NCI-H345 treated with DMSO at 0.1 percent for 48 hours (cell line): Measurements from ENCODE around the gene CUL3.
"Not testable (repeated sequence)": the region's sequence is repeated elsewhere in the genome, so short reads cannot be mapped to it uniquely, and the experiment has no call there.

Experiments
- DNase-seq: peaks from one replicate; lab custom pipeline; 2025; ENCODE audit not compliant: unreplicated experiment; lab: John Stamatoyannopoulos, UW

CUL3 gene

DNA sequence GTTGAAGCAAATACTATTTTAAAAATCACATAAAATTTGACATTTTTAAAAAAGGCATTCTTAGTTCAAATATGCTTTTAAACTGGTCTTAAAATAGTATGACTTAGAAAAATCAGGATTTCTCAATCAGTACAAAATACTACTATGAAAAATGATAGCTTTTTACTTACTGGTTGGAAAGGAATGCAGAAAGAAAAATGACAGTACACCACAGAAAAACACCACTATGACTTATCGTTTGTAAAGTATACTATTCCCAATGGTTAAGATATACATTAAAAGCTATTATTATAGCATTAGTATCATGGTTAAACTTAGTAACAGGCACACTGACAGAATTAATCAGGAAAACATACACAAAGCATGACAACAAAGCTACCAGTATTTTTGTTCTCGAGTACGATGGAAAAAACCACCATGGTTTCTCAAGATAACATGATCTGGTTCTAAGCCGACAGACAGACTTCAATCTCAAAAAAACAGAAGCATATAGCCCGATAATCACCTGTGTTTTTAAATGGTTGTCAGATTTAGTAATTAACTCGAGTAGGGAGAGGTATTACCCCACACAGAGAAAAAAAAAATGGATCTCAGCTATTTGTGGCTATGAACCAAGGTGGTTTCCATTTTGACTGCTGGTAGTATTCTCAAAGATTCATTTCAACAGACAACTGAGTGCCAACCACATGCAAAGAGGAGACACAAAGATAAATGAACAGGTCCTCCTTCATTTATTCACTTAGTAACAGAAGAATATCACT lies 39.1 kb downstream of the CUL3 start:
- no peak for DNase-seq

DNA sequence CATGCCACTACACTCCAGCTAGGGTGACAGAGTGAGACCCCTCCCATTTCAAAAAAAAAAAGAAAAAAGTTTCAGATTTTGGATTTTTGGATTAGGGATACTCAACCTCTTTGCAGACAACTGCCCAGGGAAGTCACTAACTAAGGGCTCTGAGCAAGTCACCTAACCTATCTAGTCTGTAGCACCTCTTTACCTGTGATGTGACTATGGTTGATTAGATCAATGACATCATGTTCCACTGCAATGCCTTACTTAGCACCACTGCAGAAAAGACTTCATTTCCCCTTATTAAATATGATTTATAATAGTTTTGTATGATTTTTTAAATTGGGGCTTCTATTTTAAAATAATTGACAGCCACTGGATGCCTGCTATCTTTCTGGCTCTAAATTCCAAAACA lies 41.2 kb downstream of the CUL3 start:
- DNase-seq: no peak

DNA sequence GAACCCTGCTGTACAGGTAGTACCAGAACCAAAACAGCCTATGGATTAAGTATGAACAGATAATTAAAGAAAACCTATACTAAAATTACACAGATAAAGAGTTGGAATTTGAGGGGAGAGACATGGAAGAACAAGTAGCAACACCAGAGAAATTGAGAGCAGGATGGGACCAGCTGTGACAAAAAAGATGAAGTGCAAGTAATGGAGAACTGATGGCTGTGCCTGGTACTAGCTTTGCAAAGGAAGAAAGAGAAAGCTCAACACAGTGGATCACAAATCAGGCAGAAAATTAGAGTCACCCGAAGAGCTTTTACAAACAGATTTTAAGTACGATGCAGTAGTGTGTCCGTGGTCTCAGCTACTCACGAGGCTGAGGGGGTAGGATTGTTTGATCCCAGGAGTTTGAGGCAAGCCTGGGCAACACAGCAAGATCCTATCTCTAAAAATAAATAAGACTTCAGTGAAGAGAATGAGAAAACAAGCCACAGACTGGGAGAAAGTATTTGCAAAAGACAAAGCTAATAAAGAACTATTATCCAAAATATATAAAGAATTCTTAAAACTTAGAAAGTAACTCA lies 46.5 kb downstream of the CUL3 start:
- no peak for DNase-seq

DNA sequence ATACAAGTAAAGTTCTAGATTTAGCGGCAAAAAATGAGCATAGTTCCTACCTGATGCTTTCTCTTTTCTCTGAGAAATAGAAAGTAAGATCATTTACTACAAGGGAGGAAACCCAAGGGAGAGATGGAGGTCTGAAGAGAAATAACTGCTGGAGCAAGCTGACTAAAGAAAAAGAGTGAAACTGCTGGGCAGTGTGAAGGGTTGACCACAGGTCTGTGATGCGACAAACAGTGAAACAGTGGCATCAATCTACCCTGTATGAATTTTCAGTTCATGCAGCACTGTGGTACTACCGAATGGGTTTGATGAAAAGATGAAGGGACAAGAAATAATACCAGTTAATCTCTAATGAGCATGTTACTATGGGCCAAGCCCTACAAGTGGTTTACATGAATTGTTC lies 52.2 kb downstream of the CUL3 start:
- DNase-seq: no peak

DNA sequence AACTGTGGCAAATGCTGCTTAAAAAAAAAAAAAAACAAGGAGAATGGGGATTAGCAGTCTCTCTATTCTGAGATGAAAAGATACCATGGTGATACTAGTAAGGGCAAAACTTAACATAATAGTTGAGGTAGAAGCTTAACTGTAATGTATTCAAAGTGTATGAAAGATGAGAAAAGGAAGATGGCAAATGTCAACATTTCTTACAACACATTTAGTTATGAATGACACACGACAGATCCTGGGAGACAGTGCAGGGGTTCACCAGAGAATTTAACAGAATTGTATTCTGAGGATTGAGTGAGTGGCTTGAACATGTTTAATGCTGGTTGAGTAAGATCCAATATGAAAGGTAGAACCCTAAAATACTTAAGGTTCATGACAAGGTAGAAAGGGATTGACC lies 52.7 kb downstream of the CUL3 start:
- DNase-seq: no peak

DNA sequence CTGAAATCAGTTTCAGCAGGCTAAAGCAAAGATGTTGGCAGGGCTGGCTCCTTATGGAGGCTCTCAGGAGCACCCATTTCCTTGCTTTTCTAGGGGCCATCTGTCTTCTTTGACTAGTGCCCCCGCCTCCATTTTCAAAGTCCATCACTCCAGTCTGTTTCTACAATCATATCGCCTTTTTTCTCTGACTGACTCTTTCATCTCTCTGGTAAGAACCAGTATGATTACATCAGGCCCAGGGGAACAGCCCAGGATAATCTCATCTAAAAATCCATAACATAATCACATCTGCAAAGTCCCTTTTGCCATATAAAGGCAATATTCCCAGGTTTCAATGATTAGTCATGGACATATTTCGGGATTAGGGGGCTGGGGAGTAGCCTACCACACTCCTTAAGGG lies 57.0 kb downstream of the CUL3 start:
- DNase-seq: no peak

DNA sequence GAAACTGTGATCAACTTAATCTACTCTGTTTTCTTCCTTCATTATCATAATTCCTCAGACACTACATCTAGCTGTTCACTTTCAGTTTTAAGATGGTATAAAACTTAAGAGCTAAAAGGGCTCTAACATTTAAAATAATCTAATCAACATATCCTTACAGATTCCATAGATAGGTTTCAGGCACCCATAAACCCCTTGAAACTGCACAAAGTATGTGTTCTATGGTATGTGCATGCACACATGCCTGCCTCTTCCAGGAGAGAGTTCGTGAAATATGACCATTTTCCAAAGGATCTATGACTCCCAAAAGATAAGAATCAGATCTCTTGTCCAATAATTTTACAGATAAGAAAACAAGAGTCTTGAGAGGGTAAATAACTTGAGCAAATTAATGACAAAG lies 59.4 kb downstream of the CUL3 start:
- no peak for DNase-seq

DNA sequence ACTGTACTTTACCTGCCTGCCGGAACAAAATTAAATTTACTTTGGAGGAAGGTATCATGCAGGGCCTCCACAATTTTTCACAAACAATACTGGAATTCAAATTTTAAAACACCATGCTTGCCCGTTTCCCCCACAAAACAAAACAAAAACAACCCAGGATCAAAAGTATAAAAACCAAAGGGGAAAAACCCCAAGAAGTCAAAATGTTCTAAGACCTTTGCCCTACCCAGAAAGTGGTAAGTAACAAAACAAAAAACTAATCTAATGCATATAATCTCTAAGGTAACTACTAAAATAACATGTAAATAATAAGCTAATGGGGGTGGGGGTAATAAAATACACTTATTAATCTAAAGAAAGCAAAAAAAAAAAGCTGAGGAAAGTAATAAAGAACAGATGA lies 60.5 kb downstream of the CUL3 start:
- DNase-seq: no peak

DNA sequence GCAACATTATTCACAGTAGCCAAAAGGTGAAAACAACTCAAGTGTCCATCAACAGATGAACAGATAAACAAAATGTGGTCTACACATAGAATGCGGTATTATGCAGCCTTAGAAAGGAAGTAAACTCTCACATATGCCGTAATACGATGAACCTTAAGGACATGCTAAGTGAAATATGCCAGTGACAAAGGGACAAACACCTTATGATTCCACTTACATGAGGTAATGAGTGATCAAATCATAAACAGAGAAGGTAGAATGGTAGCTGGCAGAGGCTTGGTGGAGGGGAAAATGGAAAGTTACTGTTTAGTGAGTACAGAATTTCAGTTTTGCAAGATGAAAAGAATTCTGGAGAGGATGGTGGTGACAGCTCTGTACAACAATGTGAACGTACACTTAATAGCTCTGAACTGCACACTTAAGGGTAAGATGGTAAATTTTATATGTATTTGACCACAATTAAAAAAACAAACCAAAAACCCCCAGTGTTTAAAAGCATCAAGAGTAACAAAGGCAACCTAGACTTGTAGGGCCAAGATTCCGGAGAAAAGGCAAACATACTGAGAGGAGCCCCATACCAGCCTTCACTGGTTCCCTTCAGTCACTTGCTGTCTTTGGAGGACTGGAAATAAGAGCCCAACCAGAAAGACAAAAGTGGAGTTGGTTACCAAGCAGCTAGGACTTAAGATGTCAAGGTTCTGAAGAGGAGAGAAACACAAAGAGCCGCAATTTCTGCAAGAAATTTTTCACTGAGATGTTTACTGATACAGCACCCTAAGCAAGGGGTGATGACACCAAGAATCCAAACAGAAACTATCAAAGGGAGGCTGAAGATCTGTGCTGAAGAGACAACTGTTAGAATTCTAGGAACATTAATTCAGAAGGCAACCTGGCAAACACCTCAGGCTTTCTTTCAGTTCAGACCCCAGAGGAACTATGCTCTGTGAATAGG lies 61.3 kb downstream of the CUL3 start:
- DNase-seq: no peak

DNA sequence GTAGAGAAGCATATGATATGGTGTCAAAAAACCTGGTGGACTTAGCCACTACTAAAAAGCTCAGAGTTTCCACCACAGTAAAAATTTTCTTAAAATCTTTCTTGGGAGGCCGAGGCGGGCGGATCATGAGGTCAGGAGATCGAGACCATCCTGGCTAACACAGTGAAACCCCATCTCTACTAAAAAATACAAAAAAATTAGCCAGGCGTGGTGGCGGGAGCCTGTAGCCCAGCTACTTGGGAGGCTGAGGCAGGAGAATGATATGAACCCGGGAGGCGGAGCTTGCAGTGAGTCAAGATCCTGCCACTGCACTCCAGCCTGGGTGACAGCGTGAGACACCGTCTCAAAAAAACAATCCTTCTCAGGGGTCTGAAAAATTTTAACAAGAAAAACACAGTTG lies 62.7 kb downstream of the CUL3 start:
- DNase-seq: not testable (repeated sequence)

DNA sequence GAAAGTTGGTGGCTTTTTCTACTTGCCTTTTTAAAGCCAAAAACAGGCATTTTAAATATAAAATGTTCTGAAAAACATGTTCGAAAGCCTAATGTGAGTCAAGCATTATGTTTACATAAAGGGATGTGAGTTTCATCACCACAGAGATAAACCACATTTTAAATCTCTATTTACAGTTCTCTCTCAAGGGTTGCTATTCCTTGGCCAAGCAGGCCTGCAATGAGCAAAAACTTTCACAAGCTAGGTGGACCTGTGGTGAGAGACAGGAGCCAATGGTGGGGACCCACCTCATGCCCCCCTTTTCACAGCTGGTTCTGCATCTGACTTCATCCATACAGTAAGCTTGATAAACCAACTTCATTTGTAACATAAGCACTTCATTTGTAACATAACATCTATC lies 65.1 kb downstream of the CUL3 start:
- DNase-seq: no peak

DNA sequence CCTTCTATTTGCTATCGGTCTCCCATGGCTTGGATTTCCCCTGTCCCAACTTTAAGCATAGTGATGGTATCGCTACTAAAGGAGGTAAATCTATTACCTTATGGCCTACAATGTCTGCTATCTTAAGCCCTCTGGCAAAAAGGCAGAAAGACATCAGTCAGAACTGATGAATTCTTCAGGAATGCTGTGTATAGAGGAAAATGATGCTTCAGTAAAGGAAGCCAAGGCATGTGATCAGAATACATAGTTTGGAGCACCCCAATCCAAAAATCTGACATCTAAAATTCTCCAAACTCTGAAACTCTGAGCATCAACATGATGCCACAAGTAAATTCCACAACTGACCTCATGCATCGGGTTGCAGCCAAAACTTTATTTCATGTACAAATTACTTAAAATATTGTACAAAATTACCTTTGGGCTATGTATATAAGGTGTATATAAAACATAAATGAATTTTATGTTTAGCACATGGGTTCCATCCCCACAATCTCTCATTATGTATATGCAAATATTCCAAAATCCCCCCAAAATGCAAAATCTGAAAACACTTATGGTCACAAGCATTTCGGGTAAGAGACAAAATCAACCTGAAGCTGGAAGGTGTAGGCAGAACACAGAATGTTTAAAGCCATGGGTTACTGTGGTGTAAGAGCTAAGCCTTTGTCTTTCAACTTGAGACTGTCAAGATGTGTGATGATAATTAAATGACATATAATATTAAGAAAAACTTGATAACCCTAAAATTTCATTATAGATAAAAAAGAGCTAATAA lies 66.2 kb downstream of the CUL3 start:
- no peak for DNase-seq

DNA sequence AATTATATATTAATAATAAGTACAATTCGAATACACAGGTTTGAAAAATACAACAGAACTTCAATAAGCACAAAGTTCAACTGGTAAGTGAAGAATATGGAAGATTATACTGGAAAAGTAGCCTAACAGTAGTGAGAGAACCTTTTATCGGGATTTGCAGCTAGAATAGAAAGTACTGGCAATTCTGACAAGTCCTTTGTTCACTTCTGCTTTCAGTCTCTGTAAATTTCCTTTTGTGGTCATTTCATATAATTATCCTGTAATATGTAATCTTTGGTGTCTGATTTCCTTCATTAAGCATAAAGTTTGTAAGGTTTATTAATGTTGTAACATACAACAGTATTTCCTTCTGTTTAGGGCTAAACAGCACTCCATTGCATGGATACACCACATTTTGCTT lies 67.2 kb downstream of the CUL3 start:
- DNase-seq: no peak

DNA sequence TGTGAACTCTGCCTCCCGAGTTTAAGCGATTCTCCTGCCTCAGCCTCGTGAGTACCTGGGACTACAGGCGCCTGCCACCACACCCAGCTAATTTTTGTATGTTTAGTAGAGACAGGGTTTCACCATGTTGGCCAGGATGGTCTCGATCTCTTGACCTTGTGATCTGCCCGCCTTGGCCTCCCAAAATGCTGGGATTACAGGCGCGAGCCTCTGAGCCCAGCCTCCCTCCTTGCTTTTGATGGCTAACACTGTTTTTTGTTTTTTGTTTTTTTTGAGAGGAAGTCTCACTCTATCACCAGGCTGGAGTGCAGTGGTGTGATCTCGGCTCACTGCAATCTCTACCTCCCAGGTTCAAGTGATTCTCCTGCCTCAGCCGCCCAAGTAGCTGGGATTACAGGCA lies 68.8 kb downstream of the CUL3 start:
- DNase-seq: not testable (repeated sequence)

DNA sequence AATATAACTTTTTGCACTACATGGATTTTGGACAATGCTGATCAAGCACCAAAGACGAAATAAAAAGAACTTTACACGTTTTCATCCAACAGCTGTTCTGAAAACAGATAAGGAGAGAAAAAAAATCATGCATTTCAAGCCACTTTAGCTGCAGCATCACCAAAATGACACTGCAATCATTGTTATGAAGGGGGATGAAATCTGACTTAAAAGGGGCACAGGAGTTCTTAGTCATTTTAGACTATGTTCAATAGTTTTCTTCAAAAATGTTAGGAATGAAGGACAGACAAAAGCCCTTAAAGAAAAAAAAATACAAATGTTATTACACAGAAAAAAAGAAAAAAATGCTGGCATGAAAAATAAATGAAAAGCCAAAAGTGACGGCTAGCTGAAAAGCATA lies 71.2 kb downstream of the CUL3 start:
- no peak for DNase-seq

DNA sequence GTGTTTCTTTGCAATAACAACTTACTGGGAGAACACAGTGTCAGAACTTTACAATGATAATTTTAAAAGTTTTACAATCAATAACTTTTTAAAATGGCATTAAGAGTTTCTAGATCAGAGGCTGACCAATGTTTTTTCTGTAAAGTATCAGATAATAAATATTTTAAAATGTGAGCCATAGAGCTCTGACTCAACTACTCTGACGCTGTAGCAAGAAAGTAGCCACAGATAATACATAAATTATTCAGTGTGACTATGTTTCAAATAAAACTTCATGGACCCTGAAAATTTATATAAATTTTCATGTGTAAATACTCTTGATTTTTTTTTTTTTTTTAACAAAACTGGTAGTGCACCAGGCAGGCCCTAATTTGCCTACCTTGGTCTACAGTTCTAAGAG lies 77.4 kb downstream of the CUL3 start:
- no peak for DNase-seq

DNA sequence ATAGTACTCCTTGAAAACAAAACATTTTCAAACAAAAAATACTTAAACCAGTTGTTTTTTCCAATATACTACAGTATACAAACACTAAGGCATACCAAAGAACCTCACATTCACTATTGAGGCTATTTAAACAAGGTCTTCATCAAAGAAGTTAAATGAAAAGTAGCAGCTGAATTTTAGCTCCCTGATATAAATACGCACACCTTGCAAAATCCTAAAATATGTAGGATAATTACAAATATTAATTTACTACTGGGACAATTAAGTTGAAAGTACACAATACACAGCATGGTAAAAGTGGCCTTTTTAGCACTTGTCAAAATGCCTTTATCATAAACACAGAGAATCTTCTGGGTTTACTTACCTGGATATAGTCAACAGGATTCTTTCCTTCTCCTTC lies 78.7 kb downstream of the CUL3 start:
- no peak for DNase-seq

DNA sequence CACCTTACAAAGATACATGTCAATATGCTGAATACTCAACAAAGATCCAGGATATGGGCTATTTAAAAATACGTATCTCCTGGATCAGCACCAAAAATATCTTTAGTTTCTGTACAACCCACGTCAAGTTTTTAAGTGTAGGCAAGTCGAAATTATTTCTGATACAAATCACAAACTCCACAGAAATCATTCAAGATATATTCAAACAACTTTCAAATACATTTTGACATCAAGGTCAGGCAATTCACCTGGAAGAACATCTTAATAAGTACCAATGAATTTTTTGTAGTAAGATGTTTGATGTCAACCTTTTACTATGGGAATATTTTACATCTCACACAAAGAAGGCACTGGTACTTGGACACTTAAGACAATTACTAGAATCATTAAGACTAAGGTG lies 86.2 kb downstream of the CUL3 start:
- DNase-seq: no peak

DNA sequence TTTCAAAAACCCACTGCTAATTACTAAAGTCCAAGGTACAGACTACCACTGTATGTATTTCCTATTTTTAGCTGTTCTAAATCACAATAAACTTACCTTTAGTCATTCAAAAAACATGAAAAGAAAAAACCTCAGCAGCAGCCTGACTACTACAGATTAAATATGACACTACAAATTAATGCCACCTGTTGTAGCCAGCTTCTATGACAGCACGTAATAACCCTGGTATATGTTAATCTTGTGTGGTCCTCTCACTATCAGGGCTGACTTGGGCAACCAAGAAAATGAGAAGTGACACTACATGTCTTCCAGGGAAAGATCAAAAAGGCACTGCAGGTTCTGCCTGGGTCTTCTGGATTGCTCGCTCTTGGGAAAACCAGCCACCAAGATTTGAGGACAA lies 92.6 kb downstream of the CUL3 start:
- DNase-seq: no peak

DNA sequence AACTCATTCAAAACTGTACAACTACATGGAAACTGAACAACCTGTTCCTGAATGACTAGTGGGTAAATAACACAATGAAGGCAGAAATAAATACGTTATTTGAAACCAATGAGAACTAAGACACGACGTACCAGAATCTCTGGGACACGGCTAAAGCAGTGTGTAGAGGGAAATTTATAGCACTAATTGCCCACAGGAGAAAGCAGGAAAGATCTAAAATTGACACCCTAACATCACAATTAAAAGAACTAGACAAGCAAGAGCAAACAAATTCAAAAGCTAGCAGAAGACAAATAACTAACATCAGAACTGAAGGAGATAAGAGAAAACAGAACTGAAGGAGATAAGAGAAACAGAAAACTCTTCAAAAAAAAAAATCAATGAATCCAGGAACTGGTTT lies 97.2 kb downstream of the CUL3 start:
- DNase-seq: not testable (repeated sequence)
